Kidney (tissue), 14 donors: Measurements from ENCODE around the gene NOP14. TPM values are rescaled to one million over a fixed set of nuclear protein-coding genes. Genes with fewer than 3 reads are reported as not detected.
"Not testable (repeated sequence)": the region's sequence is repeated elsewhere in the genome, so short reads cannot be mapped to it uniquely, and the experiment has no call there.

Experiments used
- DNase-seq, 5 donors: peaks; one replicate each; pipeline ENCODE4 v3.0.0-alpha.2; 2013 to 2020
- FAIRE-seq: peaks from 2 replicates; lab custom pipeline; 2012; peaks lifted over from hg19 to GRCh38; lab: Jason Lieb, UNC
- H3K27ac ChIP-seq, 2 donors: one replicate each; pipeline ENCODE4 v1.7.0; 2013; ENCODE audit warnings: low read depth in 2 of 2, low read length in 2 of 2, inconsistent platforms in 1 of 2
- H3K27me3 ChIP-seq: one replicate; pipeline ENCODE4 v1.7.1; 2013; ENCODE audit warnings: low read length, inconsistent platforms; ENCODE audit not compliant: control insufficient read depth, insufficient read depth
- H3K36me3 ChIP-seq, 3 donors: one replicate each; pipeline versions ENCODE4 v1.7.0 to v1.7.1; 2013; ENCODE audit warnings: low read length in 3 of 3, control low read depth in 1 of 3, inconsistent platforms in 1 of 3; ENCODE audit not compliant: insufficient read depth in 3 of 3, control insufficient read depth in 2 of 3
- H3K4me1 ChIP-seq, 3 donors: one replicate each; pipeline versions ENCODE4 v1.7.0 to v1.7.1; 2013; ENCODE audit warnings: low read length in 3 of 3, inconsistent platforms in 1 of 3, low read depth in 1 of 3; ENCODE audit not compliant: control insufficient read depth in 2 of 3, insufficient read depth in 2 of 3
- H3K4me3 ChIP-seq, 3 donors: one replicate each; pipeline versions ENCODE4 v1.7.0 to v1.8.1; 2013; ENCODE audit warnings: low read length in 3 of 3, control low read depth in 1 of 3, inconsistent platforms in 1 of 3
- H3K9ac ChIP-seq, 3 donors: one replicate each; pipeline versions ENCODE4 v1.7.0 to v1.7.1; 2013; ENCODE audit warnings: low read length in 3 of 3, control low read depth in 1 of 3, inconsistent platforms in 1 of 3
- H3K9me3 ChIP-seq, 3 donors: one replicate each; pipeline versions ENCODE4 v1.7.0 to v1.7.1; 2013; ENCODE audit warnings: low read length in 3 of 3, control low read depth in 1 of 3, inconsistent platforms in 1 of 3; ENCODE audit not compliant: control insufficient read depth in 2 of 3, insufficient read depth in 1 of 3
- CTCF ChIP-seq: IDR thresholded peaks from 3 replicates; pipeline ENCODE4 v1.5.1; 2012; ENCODE audit warnings: mild to moderate bottlenecking, moderate library complexity, borderline replicate concordance; ENCODE audit not compliant: insufficient read depth; ENCODE audit errors: extremely low read depth
- intact Hi-C: fragments of 100-400 bp; cut with DNase I; formaldehyde crosslinking; loops from one replicate; pipeline ENCODE4 v1.11.1; 2022
- polyA plus RNA-seq: library from polyadenylated mRNA; stranded (reverse); fragments of 350-450 nt; fragmentation: Illumina TruSeq; extraction: RNeasy Lipid Tissue Mini Kit (QIAGEN cat#74804); gene quantifications from one replicate; pipeline ENCODE4 v1.2.3, GENCODE V29; 2014; ENCODE audit warnings: low read depth, low replicate concordance; ENCODE audit not compliant: insufficient read depth
- total RNA-seq: library from RNA; stranded (reverse); fragmentation: NEBNext Ultra II Directional; extraction: Animal tissue kit (Norgen Biotek cat#: 25700); gene quantifications from one replicate; pipeline ENCODE4 v1.2.1, GENCODE V29; 2021
- donor health status: control.
- donor health status: control.
- donor health status: control.
- donor health status: control.
- donor health status: control.
- donor health status: DM: yes; HTN: yes; CAD: no.
- donor health status: Normal renal cell carcinoma (clear cell type).

The NOP14 gene
- total and polyA plus RNA-seq, 2 donors from 2014 or later: 15.1 to 22.0 TPM

GRCh38 chr4:2946812-2947600, 16.2 kb downstream of the NOP14 start:
- TF ChIP-seq CTCF: no peak
- DNase-seq: peak in 1 of 5 donors; percentile 26
- Histone ChIP-seq H3K27me3 (no peaks in the 10 kb centered on the region), H3K4me3 (no peak overlapping the region), H3K4me1 (peaks cover 0 to 6% (median 0%) of the 10 kb centered on the region in 3 donors), H3K9me3 (no peaks in the 10 kb centered on the region), H3K36me3 (peaks cover 9 to 62% (median 49%) of the 10 kb centered on the region in 3 donors), H3K9ac (no peak overlapping the region), H3K27ac (no peak overlapping the region)
- FAIRE-seq: no peak
- intact Hi-C loops: no loop called here

- intact Hi-C loops, H3K4me3 ChIP-seq, DNase-seq, H3K27ac ChIP-seq, FAIRE-seq, H3K9me3 ChIP-seq, H3K4me1 ChIP-seq, H3K27me3 ChIP-seq, H3K9ac ChIP-seq: not testable (repeated sequence)
- peaks cover 9 to 65% (median 48%) of the 10 kb centered on the region in 3 donors for H3K36me3 ChIP-seq
Observed at GRCh38 chr4:2945619-2946604, 17.3 kb downstream of the NOP14 start.

- H3K9me3 ChIP-seq: no peaks in the 10 kb centered on the region
- no peak overlapping the region for H3K4me3 ChIP-seq
- peaks cover 6 to 66% (median 48%) of the 10 kb centered on the region in 3 donors for H3K36me3 ChIP-seq
- no peaks in the 10 kb centered on the region for H3K27me3 ChIP-seq
- TF ChIP-seq CTCF: no peak
- intact Hi-C loops: no loop called here
- H3K9ac ChIP-seq: no peak overlapping the region
- H3K27ac ChIP-seq: no peak overlapping the region
- no peak for FAIRE-seq
- DNase-seq: no peak
- peaks cover 0 to 6% (median 0%) of the 10 kb centered on the region in 3 donors for H3K4me1 ChIP-seq
Observed at GRCh38 chr4:2944586-2945526, 18.4 kb downstream of the NOP14 start.
